H1 (cell line): ENCODE results near the gene UQCR10.

ENCODE experiments used
- CREB1 ChIP-seq: IDR thresholded peaks from 2 replicates; pipeline ENCODE4 v1.6.1; 2012; ENCODE audit warnings: inconsistent platforms
- EP300 ChIP-seq, 2 experiments: IDR thresholded peaks; 1 replicate in 1 of 2; 2 replicates in 1 of 2; pipeline ENCODE4 v1.6.1; 2011 to 2012; ENCODE audit warnings: low read depth in 2 of 2, low read length in 2 of 2, mild to moderate bottlenecking in 2 of 2, borderline replicate concordance in 1 of 2, inconsistent platforms in 1 of 2, moderate library complexity in 1 of 2
- HDAC6 ChIP-seq: IDR thresholded peaks from one replicate; pipeline ENCODE4 v1.7.1; 2012; ENCODE audit warnings: low read depth, mild to moderate bottlenecking, inconsistent platforms, low read length, moderate library complexity
- POLR2A ChIP-seq, 2 experiments: IDR thresholded peaks; 1 replicate in 1 of 2; 2 replicates in 1 of 2; pipeline ENCODE4 v1.6.1; 2011; ENCODE audit warnings: low read depth in 2 of 2, low read length in 2 of 2, mild to moderate bottlenecking in 2 of 2; ENCODE audit errors: control extremely low read depth in 1 of 2
- RAD21 ChIP-seq, 2 experiments: IDR thresholded peaks in 1 of 2; conservative IDR thresholded peaks in 1 of 2; 2 replicates each; pipeline ENCODE4 v1.6.1; 2011; ENCODE audit warnings: low read depth in 2 of 2, low read length in 2 of 2, improper control_type of control experiment in 1 of 2, inconsistent platforms in 1 of 2, mild to moderate bottlenecking in 1 of 2, moderate library complexity in 1 of 2
- SRF ChIP-seq: IDR thresholded peaks from 2 replicates; pipeline ENCODE4 v1.6.1; 2011; ENCODE audit warnings: mild to moderate bottlenecking, low read depth, low read length, moderate library complexity
- TAF1 ChIP-seq: IDR thresholded peaks from 2 replicates; pipeline ENCODE4 v1.6.1; 2011; ENCODE audit warnings: mild to moderate bottlenecking, low read depth, low read length
- TBP ChIP-seq: IDR thresholded peaks from 2 replicates; pipeline ENCODE4 v1.6.1; 2011; ENCODE audit warnings: low read depth, low read length, improper control_type of control experiment
- TF ChIP-seq, protein P1 (sequence below): IDR thresholded peaks from 2 replicates; pipeline ENCODE4 v1.6.1; 2011; ENCODE audit warnings: low read length, improper control_type of control experiment

DNA sequence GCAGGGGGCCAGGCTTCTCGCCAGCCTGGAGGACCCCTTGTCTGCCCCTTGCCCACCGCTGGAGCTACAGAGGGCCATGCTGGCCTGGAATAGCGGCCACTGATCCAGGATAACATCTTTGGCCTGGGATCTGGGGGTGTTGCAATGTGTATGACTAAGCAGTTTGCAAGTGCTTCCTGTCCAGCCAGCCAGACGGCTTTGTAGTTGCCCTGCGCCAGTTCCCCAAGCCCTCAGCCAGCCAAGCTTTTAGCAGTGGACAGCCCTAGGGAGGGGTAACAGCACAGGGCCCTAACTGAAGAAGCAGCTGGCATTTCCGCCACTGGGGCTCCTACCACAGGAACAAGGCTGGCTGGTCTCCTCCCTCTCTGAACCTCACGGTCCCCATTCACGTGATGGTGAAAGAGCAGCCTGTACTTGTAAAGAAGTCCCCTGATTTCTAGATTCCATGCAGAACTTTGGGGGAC lies 32.1 kb downstream of the UQCR10 start:
- no peak for TF ChIP-seq SRF
- no peak for TF ChIP-seq TAF1
- no peak for TF ChIP-seq TBP
- no peak for TF ChIP-seq CREB1
- no peak for TF ChIP-seq RAD21 (IDR thresholded peaks at IDR 0.05 in 1 of 2, conservative IDR thresholded peaks at IDR 0.05 in 1 of 2; ENCODE audit: low read depth in 2 of 2, low read length in 2 of 2)
- no peak for TF ChIP-seq POLR2A (IDR thresholded peaks at IDR 0.05; ENCODE audit: control extremely low read depth in 1 of 2, low read depth in 2 of 2, low read length in 2 of 2)
- TF ChIP-seq HDAC6: no peak
- no peak for TF ChIP-seq EP300 (IDR thresholded peaks at IDR 0.05; ENCODE audit: borderline replicate concordance in 1 of 2, low read depth in 2 of 2, low read length in 2 of 2)
- TF ChIP-seq, protein P1, sequence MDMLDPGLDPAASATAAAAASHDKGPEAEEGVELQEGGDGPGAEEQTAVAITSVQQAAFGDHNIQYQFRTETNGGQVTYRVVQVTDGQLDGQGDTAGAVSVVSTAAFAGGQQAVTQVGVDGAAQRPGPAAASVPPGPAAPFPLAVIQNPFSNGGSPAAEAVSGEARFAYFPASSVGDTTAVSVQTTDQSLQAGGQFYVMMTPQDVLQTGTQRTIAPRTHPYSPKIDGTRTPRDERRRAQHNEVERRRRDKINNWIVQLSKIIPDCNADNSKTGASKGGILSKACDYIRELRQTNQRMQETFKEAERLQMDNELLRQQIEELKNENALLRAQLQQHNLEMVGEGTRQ: no peak
